Activated CD4-positive, alpha-beta T cell treated with anti-CD3 and anti-CD28 coated beads, Interleukin-2, Interleukin-4, amounts not matched to agents 100 ng/mL and 50 ng/mL, durations not matched to agents 16 hours and 8 hours (primary cell): ENCODE measurements around the gene ZDHHC19.
A peak's percentile ranks its signal among the peaks of the same experiment; 100 is the strongest.
"Not testable (repeated sequence)": the region's sequence is repeated elsewhere in the genome, so short reads cannot be mapped to it uniquely, and the experiment has no call there.

Source experiments
- DNase-seq: peaks from one replicate; pipeline ENCODE4 v3.0.0-alpha.2; 2020; ENCODE audit warnings: low spot score

Gene ZDHHC19

GRCh38 chr3:196210673-196211556 lies at the start of gene ZDHHC19:
Gene ZDHHC19 (minus strand): TSS chr3:196211400. CDS start chr3:196211315, 85 bp downstream.
- DNase-seq = no peak

GRCh38 chr3:196260784-196261183 lies 49.6 kb upstream of the ZDHHC19 start:
- DNase-seq = no peak

GRCh38 chr3:196255776-196256175 lies 44.6 kb upstream of the ZDHHC19 start:
- DNase-seq = no peak

- no peak for DNase-seq
Observed at GRCh38 chr3:196254376-196255283, 43.4 kb upstream of the ZDHHC19 start.

- DNase-seq = no peak
Observed at GRCh38 chr3:196251918-196252317, 40.7 kb upstream of the ZDHHC19 start.

- DNase-seq = peak; percentile 52
Observed at GRCh38 chr3:196246612-196247308, 35.6 kb upstream of the ZDHHC19 start.

GRCh38 chr3:196244166-196244565 lies 33.0 kb upstream of the ZDHHC19 start:
- not testable (repeated sequence) for DNase-seq

- DNase-seq = no peak
Observed at GRCh38 chr3:196241704-196242103, 30.5 kb upstream of the ZDHHC19 start.

GRCh38 chr3:196240424-196240823 lies 29.2 kb upstream of the ZDHHC19 start:
- no peak for DNase-seq

GRCh38 chr3:196238612-196239560 lies 27.7 kb upstream of the ZDHHC19 start:
- DNase-seq = no peak

GRCh38 chr3:196237203-196237602 lies 26.0 kb upstream of the ZDHHC19 start:
- no peak for DNase-seq

- no peak for DNase-seq
Observed at GRCh38 chr3:196236223-196236622, 25.0 kb upstream of the ZDHHC19 start.

- DNase-seq = no peak
Observed at GRCh38 chr3:196235452-196236122, 24.4 kb upstream of the ZDHHC19 start.

- peak; percentile 21 for DNase-seq
Observed at GRCh38 chr3:196232882-196233251, 21.7 kb upstream of the ZDHHC19 start.

GRCh38 chr3:196232154-196232881 lies 21.1 kb upstream of the ZDHHC19 start:
- no peak for DNase-seq

GRCh38 chr3:196227629-196228493 lies 16.7 kb upstream of the ZDHHC19 start:
- DNase-seq = no peak

GRCh38 chr3:196227121-196227561 lies 15.9 kb upstream of the ZDHHC19 start:
- DNase-seq = no peak

- DNase-seq = no peak
Observed at GRCh38 chr3:196225763-196226364, 14.7 kb upstream of the ZDHHC19 start.
